Measurements from ENCODE around the gene RABGAP1L. TPM values are rescaled to one million over a fixed set of nuclear protein-coding genes. Genes with fewer than 3 reads are reported as not detected.

RABGAP1L gene
- total RNA-seq, 6 experiments from 2014 or later = 11.7 to 23.1 (median 18.5) TPM

GRCh38 chr1:174197547-174197946 lies 38.2 kb downstream of the RABGAP1L start:
- WGBS (ENCODE audit: insufficient coverage, low coverage, low lambda C conversion rate, missing lambda C conversion rate) = 98% methylated on average over 9 of the region's 10 CpGs
- no peaks in the 10 kb centered on the region for H3K9me3 ChIP-seq
- peaks cover 0 to 3% (median 0%) of the 10 kb centered on the region in 4 donors for H3K4me1 ChIP-seq
- no peak overlapping the region for H3K27ac ChIP-seq
- no peaks in the 10 kb centered on the region for H3K27me3 ChIP-seq
- no peaks in the 10 kb centered on the region for H3K36me3 ChIP-seq
- no peak for TF ChIP-seq CTCF (IDR thresholded peaks at IDR 0.05)
- no peak for TF ChIP-seq POLR2A (IDR thresholded peaks at IDR 0.05)
- no peak for ATAC-seq
- intact Hi-C loops (cut with DNase I) = no loop called here
- no peak overlapping the region for H3K4me3 ChIP-seq
- no peak for DNase-seq

GRCh38 chr1:174198202-174198601 lies 38.9 kb downstream of the RABGAP1L start:
- no peaks in the 10 kb centered on the region for H3K36me3 ChIP-seq
- H3K27me3 ChIP-seq = no peaks in the 10 kb centered on the region
- peaks cover 0 to 3% (median 0%) of the 10 kb centered on the region in 4 donors for H3K4me1 ChIP-seq
- ATAC-seq = no peak
- no peak overlapping the region for H3K27ac ChIP-seq
- H3K9me3 ChIP-seq = no peaks in the 10 kb centered on the region
- intact Hi-C loops (cut with DNase I) = no loop called here
- no peak overlapping the region for H3K4me3 ChIP-seq
- DNase-seq = no peak
- TF ChIP-seq CTCF (IDR thresholded peaks at IDR 0.05) (no peak), POLR2A (IDR thresholded peaks at IDR 0.05) (no peak)

- DNase-seq (no peak), ATAC-seq (no peak)
- no peak for TF ChIP-seq POLR2A (IDR thresholded peaks at IDR 0.05)
- TF ChIP-seq CTCF (IDR thresholded peaks at IDR 0.05) = no peak
- Histone ChIP-seq H3K4me1 (peaks cover 0 to 7% (median 1%) of the 10 kb centered on the region in 4 donors), H3K36me3 (no peaks in the 10 kb centered on the region), H3K4me3 (no peak overlapping the region), H3K27ac (no peak overlapping the region), H3K9me3 (no peaks in the 10 kb centered on the region), H3K27me3 (no peaks in the 10 kb centered on the region)
- 67% methylated on average over 4 of the region's 4 CpGs for WGBS (ENCODE audit: insufficient coverage, low coverage, low lambda C conversion rate, missing lambda C conversion rate)
- intact Hi-C loops (cut with DNase I) = no loop called here
Observed at GRCh38 chr1:174200746-174201145, 41.4 kb downstream of the RABGAP1L start.

- H3K4me3 ChIP-seq = no peak overlapping the region
- DNase-seq (no peak), ATAC-seq (peak in 1 of 4 donors; percentile 74)
- TF ChIP-seq CTCF (IDR thresholded peaks at IDR 0.05) = no peak
- TF ChIP-seq POLR2A (IDR thresholded peaks at IDR 0.05) = no peak
- H3K27me3 ChIP-seq = no peaks in the 10 kb centered on the region
- H3K27ac ChIP-seq = no peak overlapping the region
- intact Hi-C loops (cut with DNase I) = no loop called here
- peaks cover 0 to 7% (median under 1%) of the 10 kb centered on the region in 4 donors for H3K4me1 ChIP-seq
- H3K36me3 ChIP-seq = no peaks in the 10 kb centered on the region
- 62% methylated on average over 7 of the region's 7 CpGs for WGBS (ENCODE audit: insufficient coverage, low coverage, low lambda C conversion rate, missing lambda C conversion rate)
- H3K9me3 ChIP-seq = no peaks in the 10 kb centered on the region
Observed at GRCh38 chr1:174204697-174205308, 45.5 kb downstream of the RABGAP1L start.

Data from right lobe of liver (tissue), 6 donors.